ENCODE measurements around the gene OTULINL. TPM values are rescaled to one million over a fixed set of nuclear protein-coding genes. Genes with fewer than 3 reads are reported as not detected.
A peak's percentile ranks its signal among the peaks of the same experiment; 100 is the strongest.
"Not testable (repeated sequence)": the region's sequence is repeated elsewhere in the genome, so short reads cannot be mapped to it uniquely, and the experiment has no call there.

The OTULINL gene
- 1.9 TPM for total RNA-seq

GRCh38 chr5:14581106-14581890 is at the start of gene OTULINL:
TSS of gene OTULINL (plus strand) at chr5:14581792. CDS start at chr5:14581895, 103 bp downstream.
- DNase-seq (ENCODE audit: low read depth in 2 of 3, low spot score in 2 of 3): peak; percentile 62 to 88 (median 85)

GRCh38 chr5:14532180-14532579 is 49.4 kb upstream of the OTULINL start:
- DNase-seq (ENCODE audit: low read depth in 2 of 3, low spot score in 2 of 3): no peak

GRCh38 chr5:14534773-14535172 is 46.8 kb upstream of the OTULINL start:
- no peak for DNase-seq (ENCODE audit: low read depth in 2 of 3, low spot score in 2 of 3)

GRCh38 chr5:14545308-14545707 is 36.3 kb upstream of the OTULINL start:
- DNase-seq (ENCODE audit: low read depth in 2 of 3, low spot score in 2 of 3): no peak

- no peak for DNase-seq (ENCODE audit: low read depth in 2 of 3, low spot score in 2 of 3)
These were observed 35.7 kb upstream of the OTULINL start for GRCh38 chr5:14545862-14546261.

- peak in 1 of 3 donors; percentile 14 for DNase-seq (ENCODE audit: low read depth in 2 of 3, low spot score in 2 of 3)
These were observed 33.9 kb upstream of the OTULINL start for GRCh38 chr5:14547666-14548065.

GRCh38 chr5:14551211-14551610 is 30.4 kb upstream of the OTULINL start:
- no peak for DNase-seq (ENCODE audit: low read depth in 2 of 3, low spot score in 2 of 3)

GRCh38 chr5:14552017-14552416 is 29.6 kb upstream of the OTULINL start:
- DNase-seq (ENCODE audit: low read depth in 2 of 3, low spot score in 2 of 3): no peak

GRCh38 chr5:14554288-14554687 is 27.3 kb upstream of the OTULINL start:
- not testable (repeated sequence) for DNase-seq (ENCODE audit: low read depth in 2 of 3, low spot score in 2 of 3)

GRCh38 chr5:14556015-14556414 is 25.6 kb upstream of the OTULINL start:
- no peak for DNase-seq (ENCODE audit: low read depth in 2 of 3, low spot score in 2 of 3)

- DNase-seq (ENCODE audit: low read depth in 2 of 3, low spot score in 2 of 3): peak in 1 of 3 donors; percentile 45
These were observed 24.3 kb upstream of the OTULINL start for GRCh38 chr5:14557203-14557770.

GRCh38 chr5:14557791-14558415 is 23.7 kb upstream of the OTULINL start:
- no peak for DNase-seq (ENCODE audit: low read depth in 2 of 3, low spot score in 2 of 3)

- peak in 2 of 3 donors; percentile 65 to 86 for DNase-seq (ENCODE audit: low read depth in 2 of 3, low spot score in 2 of 3)
These were observed 21.4 kb upstream of the OTULINL start for GRCh38 chr5:14560091-14560595.

GRCh38 chr5:14561741-14562140 is 19.9 kb upstream of the OTULINL start:
- DNase-seq (ENCODE audit: low read depth in 2 of 3, low spot score in 2 of 3): no peak

- DNase-seq (ENCODE audit: low read depth in 2 of 3, low spot score in 2 of 3): no peak
These were observed 13.3 kb upstream of the OTULINL start for GRCh38 chr5:14568333-14568732.

- DNase-seq (ENCODE audit: low read depth in 2 of 3, low spot score in 2 of 3): no peak
These were observed 11.5 kb upstream of the OTULINL start for GRCh38 chr5:14569948-14570691.

- DNase-seq (ENCODE audit: low read depth in 2 of 3, low spot score in 2 of 3): no peak
These were observed 9.7 kb upstream of the OTULINL start for GRCh38 chr5:14571901-14572300.

GRCh38 chr5:14572385-14572784 is 9.2 kb upstream of the OTULINL start:
- no peak for DNase-seq (ENCODE audit: low read depth in 2 of 3, low spot score in 2 of 3)

- DNase-seq (ENCODE audit: low read depth in 2 of 3, low spot score in 2 of 3): no peak
These were observed 8.8 kb upstream of the OTULINL start for GRCh38 chr5:14572836-14573235.

- no peak for DNase-seq (ENCODE audit: low read depth in 2 of 3, low spot score in 2 of 3)
These were observed 7.5 kb upstream of the OTULINL start for GRCh38 chr5:14574096-14574495.

Data from hematopoietic multipotent progenitor cell (in vitro differentiated cells).